ENCODE results near the gene SIRT4. TPM values are rescaled to one million over a fixed set of nuclear protein-coding genes. Genes with fewer than 3 reads are reported as not detected.

The SIRT4 gene
- total and polyA plus RNA-seq, 7 experiments from 2014 or later, result 1.6 to 6.0 (median 3.3) TPM

GRCh38 chr12:120358412-120359100 lies 56.4 kb downstream of the SIRT4 start:
- Histone ChIP-seq H3K36me3 (ENCODE audit: control insufficient read depth in 2 of 3, insufficient read depth in 3 of 3, low read length in 3 of 3) (no peaks in the 10 kb centered on the region), H3K4me1 (ENCODE audit: control insufficient read depth in 2 of 2, insufficient read depth in 2 of 2, low read length in 2 of 2) (no peaks in the 10 kb centered on the region), H3K9me3 (ENCODE audit: control insufficient read depth in 2 of 3, low read length in 3 of 3) (no peaks in the 10 kb centered on the region), H3K27me3 (ENCODE audit: control insufficient read depth in 2 of 2, insufficient read depth in 2 of 2, low read length in 2 of 2) (peaks cover 0 to 3% of the 10 kb centered on the region in 2 donors), H3K4me3 (ENCODE audit: low read length) (no peak overlapping the region), H3K27ac (ENCODE audit: low read depth, low read length) (no peak overlapping the region)
- no peak overlapping the region for H3K4me3 Mint-ChIP-seq
- peaks cover 0 to 2% (median 0%) of the 10 kb centered on the region in 11 donors for H3K9me3 Mint-ChIP-seq
- intact Hi-C loops (cut with micrococcal nuclease), result no loop called here
- DNase-seq (no peak), ATAC-seq (no peak)
- H3K27ac Mint-ChIP-seq, result no peak overlapping the region
- no peaks in the 10 kb centered on the region for H3K36me3 Mint-ChIP-seq
- peaks cover 0 to 5% (median 0%) of the 10 kb centered on the region in 7 donors for H3K4me1 Mint-ChIP-seq
- ChIA-PET CTCF (no interaction called here), POLR2A (no interaction called here)
- peaks cover 48 to 54% (median 50%) of the 10 kb centered on the region in 5 donors for H3K27me3 Mint-ChIP-seq

DNA sequence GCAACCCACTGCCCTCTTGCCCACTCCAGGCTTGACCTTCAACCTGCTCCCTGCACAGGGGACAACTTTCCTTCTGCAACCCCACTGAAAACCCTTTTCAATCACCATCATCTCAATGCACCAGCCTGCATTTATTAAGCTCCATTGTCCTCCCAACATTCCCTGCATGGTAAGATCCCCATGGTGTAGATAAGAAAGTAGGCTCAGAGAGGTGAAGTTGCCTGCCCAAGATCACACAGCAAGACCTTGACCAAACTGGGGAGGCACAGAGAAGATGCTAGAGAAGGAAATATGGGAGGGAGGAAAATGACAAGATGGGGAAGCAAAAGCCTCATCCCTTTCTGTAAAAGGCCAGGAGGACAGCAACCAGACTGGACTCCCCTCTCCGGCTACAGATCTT lies 57.0 kb downstream of the SIRT4 start:
- no peak for DNase-seq
- peaks cover 0 to 3% of the 10 kb centered on the region in 2 donors for H3K27me3 ChIP-seq (ENCODE audit: control insufficient read depth in 2 of 2, insufficient read depth in 2 of 2, low read length in 2 of 2)
- Mint-ChIP-seq H3K4me1 (peaks cover 0 to 5% (median 0%) of the 10 kb centered on the region in 7 donors), H3K27me3 (peaks cover 53 to 58% (median 54%) of the 10 kb centered on the region in 5 donors), H3K9me3 (peaks cover 0 to 2% (median 0%) of the 10 kb centered on the region in 11 donors), H3K27ac (no peak overlapping the region), H3K36me3 (no peaks in the 10 kb centered on the region), H3K4me3 (no peak overlapping the region)
- no peak for ATAC-seq
- POLR2A ChIA-PET, result no interaction called here
- no peak overlapping the region for H3K4me3 ChIP-seq (ENCODE audit: low read length)
- intact Hi-C loops (cut with micrococcal nuclease), result no loop called here
- H3K27ac ChIP-seq (ENCODE audit: low read depth, low read length), result no peak overlapping the region
- CTCF ChIA-PET, result no interaction called here
- no peaks in the 10 kb centered on the region for H3K4me1 ChIP-seq (ENCODE audit: control insufficient read depth in 2 of 2, insufficient read depth in 2 of 2, low read length in 2 of 2)
- no peaks in the 10 kb centered on the region for H3K36me3 ChIP-seq (ENCODE audit: control insufficient read depth in 2 of 3, insufficient read depth in 3 of 3, low read length in 3 of 3)
- no peaks in the 10 kb centered on the region for H3K9me3 ChIP-seq (ENCODE audit: control insufficient read depth in 2 of 3, low read length in 3 of 3)

DNA sequence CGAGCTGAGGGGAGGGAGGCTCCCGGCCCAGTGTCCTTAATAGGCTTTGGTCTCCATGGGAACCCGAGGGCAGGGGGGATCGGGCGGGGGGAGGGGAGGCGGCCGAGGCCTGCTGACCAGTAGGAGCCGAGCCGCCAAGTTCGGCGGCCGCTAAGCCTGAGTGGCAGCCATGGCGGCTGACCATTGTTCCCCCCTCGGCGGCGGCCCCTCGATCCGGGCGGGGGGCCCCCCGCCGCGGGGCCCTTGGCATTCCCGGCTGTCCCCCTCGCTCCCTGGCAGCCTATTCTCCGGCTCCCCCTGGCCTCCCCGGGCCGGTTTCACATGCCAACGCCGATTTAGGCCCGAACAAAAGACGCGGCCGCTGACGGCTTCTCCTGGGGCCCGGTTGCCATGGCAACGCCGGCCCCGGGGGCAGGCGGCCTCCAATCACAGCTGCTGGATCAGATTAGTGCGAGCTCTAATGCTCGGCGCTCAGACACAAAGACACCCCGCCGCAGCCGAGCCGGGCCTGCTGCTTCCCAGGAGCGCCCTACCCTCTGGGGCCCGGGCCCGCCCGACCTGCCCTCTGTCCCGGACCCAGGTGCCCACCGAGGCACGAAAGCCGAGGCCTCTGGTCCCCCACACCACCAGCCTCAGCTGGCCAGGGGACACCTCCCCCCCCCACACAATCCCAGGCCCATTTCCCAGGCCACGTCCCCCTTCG lies 59.5 kb downstream of the SIRT4 start:
- ChIA-PET CTCF (no interaction called here), POLR2A (no interaction called here)
- H3K27me3 Mint-ChIP-seq, result peaks cover 65 to 81% (median 76%) of the 10 kb centered on the region in 5 donors
- peaks cover 0 to 4% (median 0%) of the 10 kb centered on the region in 7 donors for H3K4me1 Mint-ChIP-seq
- H3K9me3 ChIP-seq (ENCODE audit: control insufficient read depth in 2 of 3, low read length in 3 of 3), result no peaks in the 10 kb centered on the region
- H3K9me3 Mint-ChIP-seq, result peaks cover 0 to 2% (median 0%) of the 10 kb centered on the region in 11 donors
- H3K27ac ChIP-seq (ENCODE audit: low read depth, low read length), result no peak overlapping the region
- ATAC-seq (no peak), DNase-seq (peak in 1 of 9 donors; percentile 32)
- intact Hi-C loops (cut with micrococcal nuclease), result no loop called here
- no peak overlapping the region for H3K4me3 ChIP-seq (ENCODE audit: low read length)
- H3K4me1 ChIP-seq (ENCODE audit: control insufficient read depth in 2 of 2, insufficient read depth in 2 of 2, low read length in 2 of 2), result no peaks in the 10 kb centered on the region
- H3K36me3 Mint-ChIP-seq, result no peaks in the 10 kb centered on the region
- no peak overlapping the region for H3K27ac Mint-ChIP-seq
- H3K27me3 ChIP-seq (ENCODE audit: control insufficient read depth in 2 of 2, insufficient read depth in 2 of 2, low read length in 2 of 2), result peaks cover 0 to 8% of the 10 kb centered on the region in 2 donors
- H3K36me3 ChIP-seq (ENCODE audit: control insufficient read depth in 2 of 3, insufficient read depth in 3 of 3, low read length in 3 of 3), result no peaks in the 10 kb centered on the region
- H3K4me3 Mint-ChIP-seq, result peak overlapping the region in 2 of 10 donors; percentile 41 to 52

Other genes with a start within 250 kb of the SIRT4 start
- 10 to 100 TPM; 45.8 to 77.3 (median 59.3) TPM for gene RAB35, start 185.6 kb upstream of the SIRT4 start, total RNA-seq
- gene RAB35, start 185.6 kb upstream of the SIRT4 start, polyA plus RNA-seq, result 10 to 100 TPM; 14.5 to 21.0 TPM
- 100 to 1,000 TPM in 4 of 5 experiments, 10 to 100 TPM in 1; 90.6 to 142 (median 132) TPM for gene GCN1, start 107.6 kb upstream of the SIRT4 start, total RNA-seq
- 10 to 100 TPM; 20.3 to 36.4 TPM for gene GCN1, start 107.6 kb upstream of the SIRT4 start, polyA plus RNA-seq
- gene RPLP0, start 101.2 kb upstream of the SIRT4 start, total RNA-seq, result 1,000 to 10,000 TPM; 1,375 to 2,107 (median 1,573) TPM
- 1,000 to 10,000 TPM; 1,871 to 2,384 TPM for gene RPLP0, start 101.2 kb upstream of the SIRT4 start, polyA plus RNA-seq
- gene PXN, start 36.6 kb upstream of the SIRT4 start, total RNA-seq, result 100 to 1,000 TPM; 103 to 202 (median 158) TPM
- gene PXN, start 36.6 kb upstream of the SIRT4 start, polyA plus RNA-seq, result 100 to 1,000 TPM in 1 of 2 donors, 10 to 100 TPM in 1; 84.3 to 114 TPM
- over 10,000 TPM in 2 of 5 experiments, 1,000 to 10,000 TPM in 3; 3,296 to 19,276 (median 7,985) TPM for gene RNU4-2, start 10.4 kb upstream of the SIRT4 start, total RNA-seq
- gene RNU4-2, start 10.4 kb upstream of the SIRT4 start, polyA plus RNA-seq, result not detected
- 1,000 to 10,000 TPM in 3 of 5 experiments, 100 to 1,000 TPM in 2; 319 to 3,107 (median 1,510) TPM for gene RNU4-1, start 9.1 kb upstream of the SIRT4 start, total RNA-seq
- not detected for gene RNU4-1, start 9.1 kb upstream of the SIRT4 start, polyA plus RNA-seq
- gene PLA2G1B, start 25.5 kb downstream of the SIRT4 start, total RNA-seq, result 1 to 10 TPM in 1 of 5 experiments, not detected in 4; 1.5 TPM
- under 1 TPM in 1 of 2 donors, not detected in 1; 0.92 TPM for gene PLA2G1B, start 25.5 kb downstream of the SIRT4 start, polyA plus RNA-seq
- gene MSI1, start 66.8 kb downstream of the SIRT4 start, total RNA-seq, result not detected
- gene MSI1, start 66.8 kb downstream of the SIRT4 start, polyA plus RNA-seq, result not detected
- gene COX6A1, start 135.8 kb downstream of the SIRT4 start, total RNA-seq, result 100 to 1,000 TPM; 118 to 270 (median 130) TPM
- 100 to 1,000 TPM; 648 to 782 TPM for gene COX6A1, start 135.8 kb downstream of the SIRT4 start, polyA plus RNA-seq
- 10 to 100 TPM; 15.9 to 38.0 (median 19.6) TPM for gene TRIAP1, start 144.1 kb downstream of the SIRT4 start, total RNA-seq
- gene TRIAP1, start 144.1 kb downstream of the SIRT4 start, polyA plus RNA-seq, result 10 to 100 TPM; 47.9 to 55.1 TPM
- 10 to 100 TPM; 21.8 to 30.6 (median 26.9) TPM for gene GATC, start 144.1 kb downstream of the SIRT4 start, total RNA-seq
- gene GATC, start 144.1 kb downstream of the SIRT4 start, polyA plus RNA-seq, result 10 to 100 TPM; 14.4 to 19.7 TPM
- gene SRSF9, start 167.4 kb downstream of the SIRT4 start, total RNA-seq, result 100 to 1,000 TPM; 136 to 191 (median 145) TPM
- gene SRSF9, start 167.4 kb downstream of the SIRT4 start, polyA plus RNA-seq, result 100 to 1,000 TPM; 148 to 152 TPM
- gene DYNLL1, start 193.8 kb downstream of the SIRT4 start, total RNA-seq, result 100 to 1,000 TPM in 1 of 5 experiments, 10 to 100 TPM in 4; 35.0 to 301 (median 72.7) TPM
- gene DYNLL1, start 193.8 kb downstream of the SIRT4 start, polyA plus RNA-seq, result 100 to 1,000 TPM; 197 to 243 TPM
- gene COQ5, start 226.8 kb downstream of the SIRT4 start, total RNA-seq, result 10 to 100 TPM; 11.3 to 26.1 (median 23.5) TPM
- gene COQ5, start 226.8 kb downstream of the SIRT4 start, polyA plus RNA-seq, result 10 to 100 TPM; 36.7 to 49.0 TPM
- gene RNF10, start 232.0 kb downstream of the SIRT4 start, total RNA-seq, result 100 to 1,000 TPM; 171 to 361 (median 205) TPM
- gene RNF10, start 232.0 kb downstream of the SIRT4 start, polyA plus RNA-seq, result 100 to 1,000 TPM in 1 of 2 donors, 10 to 100 TPM in 1; 95.1 to 155 TPM

Measured in naive thymus-derived CD4-positive, alpha-beta T cell (primary cell).